Measurements from ENCODE around the gene OSBPL2.

OSBPL2 gene

GRCh38 chr20:62302341-62303061 is 64.2 kb downstream of the OSBPL2 start, which contains the start of gene ADRM1:
Gene ADRM1 (plus strand): TSS chr20:62302997. CDS start chr20:62303569, 572 bp downstream.
- Mint-ChIP-seq H3K36me3 (ENCODE audit: low read depth) (peaks cover 14% of the 10 kb centered on the region), H3K27ac (peak within 1 kb of the TSS; percentile 100), H3K4me1 (ENCODE audit: low read depth) (peaks cover 11% of the 10 kb centered on the region), H3K4me3 (peak within 1 kb of the TSS; percentile 98), H3K9me3 (no peaks in the 10 kb centered on the region), H3K27me3 (ENCODE audit: low read depth) (no peaks in the 10 kb centered on the region)
- peak; percentile 99 for DNase-seq (ENCODE audit: low spot score)

DNA sequence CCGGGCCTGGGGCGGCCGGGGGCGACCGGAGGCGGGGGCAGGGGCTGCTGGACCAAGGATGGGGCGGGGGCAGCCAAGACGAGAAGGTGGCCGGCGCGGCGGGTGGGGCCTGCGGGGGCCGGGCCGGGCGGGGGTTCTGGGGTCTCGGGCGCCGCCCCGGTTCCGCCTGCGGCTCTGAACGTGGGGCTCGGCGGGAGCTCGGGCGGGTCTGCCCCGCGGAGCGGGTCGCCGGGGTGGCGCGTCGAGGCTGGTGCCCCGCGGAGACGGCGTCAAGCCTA is 64.7 kb downstream of the OSBPL2 start:
- H3K27me3 Mint-ChIP-seq (ENCODE audit: low read depth) = no peaks in the 10 kb centered on the region
- H3K36me3 Mint-ChIP-seq (ENCODE audit: low read depth) = peaks cover 14% of the 10 kb centered on the region
- H3K9me3 Mint-ChIP-seq = no peaks in the 10 kb centered on the region
- DNase-seq (ENCODE audit: low spot score) = no peak
- H3K4me3 Mint-ChIP-seq = peak overlapping the region; percentile 98
- peak overlapping the region; percentile 100 for H3K27ac Mint-ChIP-seq
- H3K4me1 Mint-ChIP-seq (ENCODE audit: low read depth) = peaks cover 11% of the 10 kb centered on the region

GRCh38 chr20:62303340-62304226 is 65.3 kb downstream of the OSBPL2 start:
- H3K36me3 Mint-ChIP-seq (ENCODE audit: low read depth) = peaks cover 17% of the 10 kb centered on the region

DNA sequence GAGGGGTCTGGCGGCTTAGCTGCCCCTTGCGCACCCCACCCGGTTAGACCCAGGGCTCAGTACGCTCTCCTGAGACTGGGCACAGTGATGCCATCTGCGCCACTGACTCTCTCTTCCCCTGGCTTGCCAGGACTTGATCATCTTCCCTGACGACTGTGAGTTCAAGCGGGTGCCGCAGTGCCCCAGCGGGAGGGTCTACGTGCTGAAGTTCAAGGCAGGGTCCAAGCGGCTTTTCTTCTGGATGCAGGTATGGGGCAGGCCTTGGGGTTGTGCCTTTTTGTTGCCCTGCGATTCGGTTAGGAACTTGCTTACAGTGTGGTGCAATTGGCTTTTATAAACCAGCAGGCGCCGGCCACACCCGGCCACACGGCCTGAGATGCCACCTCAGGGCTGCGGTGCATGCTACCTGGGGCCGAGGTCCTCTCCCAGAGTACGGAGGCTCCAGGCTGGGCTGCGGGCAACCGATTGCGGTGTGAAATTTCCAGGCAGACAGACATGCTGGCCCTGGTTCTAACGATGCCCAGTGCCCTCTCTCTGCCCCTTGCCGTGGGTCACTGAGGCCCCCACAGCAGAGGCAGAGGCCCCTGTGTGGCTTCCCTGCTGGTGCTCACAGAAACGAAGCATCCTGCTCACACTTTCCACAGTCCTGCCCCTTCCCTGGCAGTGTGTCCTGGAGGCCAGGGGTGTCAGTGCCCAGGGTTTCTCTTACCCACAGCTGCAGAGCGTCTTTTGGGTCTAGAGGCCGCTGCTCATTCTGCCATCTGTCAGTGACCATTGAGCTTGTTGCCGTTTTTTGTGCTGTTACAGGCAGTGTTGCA is 66.2 kb downstream of the OSBPL2 start:
- Mint-ChIP-seq H3K4me3 (peak overlapping the region; percentile 93), H3K36me3 (ENCODE audit: low read depth) (peaks cover 20% of the 10 kb centered on the region), H3K4me1 (ENCODE audit: low read depth) (peaks cover 11% of the 10 kb centered on the region), H3K27ac (peak overlapping the region; percentile 85), H3K9me3 (no peaks in the 10 kb centered on the region), H3K27me3 (ENCODE audit: low read depth) (no peaks in the 10 kb centered on the region)
- no peak for DNase-seq (ENCODE audit: low spot score)

More at GRCh38 chr20:62303340-62304226, 65.3 kb downstream of the OSBPL2 start:
- DNase-seq (ENCODE audit: low spot score) = peak; percentile 17
- peak overlapping the region; percentile 93 for H3K4me3 Mint-ChIP-seq
- peak overlapping the region; percentile 85 for H3K27ac Mint-ChIP-seq
- H3K4me1 Mint-ChIP-seq (ENCODE audit: low read depth) = peaks cover 11% of the 10 kb centered on the region
- H3K9me3 Mint-ChIP-seq = no peaks in the 10 kb centered on the region
- H3K27me3 Mint-ChIP-seq (ENCODE audit: low read depth) = no peaks in the 10 kb centered on the region

DNA sequence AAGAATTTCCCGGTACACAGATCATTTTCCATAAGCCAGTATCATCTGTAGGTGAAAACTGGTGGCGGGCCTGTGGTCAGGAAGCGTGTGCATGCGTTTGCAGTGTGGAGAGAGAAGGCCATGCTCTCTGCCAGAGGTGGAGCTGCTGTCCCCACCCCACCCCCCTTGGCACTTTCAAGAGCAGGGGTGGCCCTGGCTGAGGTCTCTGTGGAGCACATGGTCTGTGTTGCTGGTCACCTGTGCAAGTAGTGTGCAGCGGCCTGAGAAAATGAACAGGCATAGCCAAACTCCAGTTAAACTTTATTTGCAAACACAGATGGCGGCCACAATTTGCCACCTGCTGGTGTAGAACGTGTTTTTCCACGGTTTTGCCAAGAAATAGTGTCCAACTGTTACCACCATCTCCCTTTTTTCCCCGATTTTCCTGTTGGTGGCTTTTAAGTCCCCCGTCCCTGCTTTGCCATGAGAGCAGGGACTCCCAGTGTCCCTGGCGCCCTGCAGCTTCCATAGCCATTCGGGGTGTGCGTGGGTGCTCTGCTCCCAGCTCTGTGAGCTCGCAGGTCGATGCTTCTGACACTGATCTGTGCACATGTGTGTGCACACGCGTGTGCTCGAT is 66.9 kb downstream of the OSBPL2 start:
- H3K4me3 Mint-ChIP-seq = peak overlapping the region; percentile 93
- H3K36me3 Mint-ChIP-seq (ENCODE audit: low read depth) = peaks cover 20% of the 10 kb centered on the region
- DNase-seq (ENCODE audit: low spot score) = no peak
- peaks cover 11% of the 10 kb centered on the region for H3K4me1 Mint-ChIP-seq (ENCODE audit: low read depth)
- H3K27ac Mint-ChIP-seq = no peak overlapping the region
- H3K27me3 Mint-ChIP-seq (ENCODE audit: low read depth) = no peaks in the 10 kb centered on the region
- H3K9me3 Mint-ChIP-seq = no peaks in the 10 kb centered on the region

GRCh38 chr20:62305765-62306413 is 67.6 kb downstream of the OSBPL2 start:
- Mint-ChIP-seq H3K4me3 (peak overlapping the region; percentile 54), H3K27ac (no peak overlapping the region), H3K4me1 (ENCODE audit: low read depth) (peaks cover 11% of the 10 kb centered on the region), H3K36me3 (ENCODE audit: low read depth) (peaks cover 20% of the 10 kb centered on the region), H3K27me3 (ENCODE audit: low read depth) (no peaks in the 10 kb centered on the region), H3K9me3 (no peaks in the 10 kb centered on the region)
- DNase-seq (ENCODE audit: low spot score) = no peak

- Mint-ChIP-seq H3K27me3 (ENCODE audit: low read depth) (no peaks in the 10 kb centered on the region), H3K4me1 (ENCODE audit: low read depth) (peaks cover 11% of the 10 kb centered on the region), H3K4me3 (no peak overlapping the region), H3K36me3 (ENCODE audit: low read depth) (peaks cover 20% of the 10 kb centered on the region), H3K27ac (no peak overlapping the region), H3K9me3 (no peaks in the 10 kb centered on the region)
- no peak for DNase-seq (ENCODE audit: low spot score)
These were observed 68.3 kb downstream of the OSBPL2 start for GRCh38 chr20:62306414-62307187.

DNA sequence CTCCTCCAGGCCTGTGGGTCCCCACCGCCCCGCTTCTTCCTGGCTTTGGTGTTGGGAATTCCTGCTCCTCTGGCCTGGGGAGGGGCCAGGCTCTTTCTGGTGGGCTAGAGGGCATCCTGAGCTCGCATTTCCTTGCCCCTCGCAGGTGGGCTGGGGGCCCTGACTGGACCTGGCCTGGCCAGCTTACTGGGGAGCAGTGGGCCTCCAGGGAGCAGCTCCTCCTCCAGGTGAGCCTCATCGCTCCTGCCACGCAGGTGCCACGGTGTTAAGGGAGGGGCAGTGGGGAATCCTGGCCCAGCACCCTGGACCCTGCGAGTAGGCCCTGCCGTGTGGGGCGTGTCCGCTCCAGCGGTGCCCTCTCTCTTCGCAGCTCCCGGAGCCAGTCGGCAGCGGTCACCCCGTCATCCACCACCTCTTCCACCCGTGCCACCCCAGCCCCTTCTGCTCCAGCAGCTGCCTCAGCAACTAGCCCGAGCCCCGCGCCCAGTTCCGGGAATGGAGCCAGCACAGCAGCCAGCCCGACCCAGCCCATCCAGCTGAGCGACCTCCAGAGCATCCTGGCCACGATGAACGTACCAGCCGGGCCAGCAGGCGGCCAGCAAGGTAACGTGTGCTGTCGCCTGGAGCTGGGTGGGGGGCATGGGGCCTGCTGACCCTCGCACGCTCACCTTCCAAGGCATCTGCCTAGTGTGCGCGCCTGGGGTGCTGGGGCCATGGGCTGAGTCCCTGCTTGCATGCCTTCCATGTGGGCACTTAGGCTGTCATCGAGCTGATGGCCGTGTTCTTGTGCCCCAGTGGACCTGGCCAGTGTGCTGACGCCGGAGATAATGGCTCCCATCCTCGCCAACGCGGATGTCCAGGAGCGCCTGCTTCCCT is 69.1 kb downstream of the OSBPL2 start:
- Mint-ChIP-seq H3K9me3 (no peaks in the 10 kb centered on the region), H3K27ac (no peak overlapping the region), H3K4me3 (no peak overlapping the region), H3K36me3 (ENCODE audit: low read depth) (peaks cover 19% of the 10 kb centered on the region), H3K27me3 (ENCODE audit: low read depth) (no peaks in the 10 kb centered on the region), H3K4me1 (ENCODE audit: low read depth) (peaks cover 7% of the 10 kb centered on the region)
- DNase-seq (ENCODE audit: low spot score) = no peak

GRCh38 chr20:62308102-62308822 is 69.9 kb downstream of the OSBPL2 start:
- H3K9me3 Mint-ChIP-seq = no peaks in the 10 kb centered on the region
- H3K36me3 Mint-ChIP-seq (ENCODE audit: low read depth) = peaks cover 19% of the 10 kb centered on the region
- H3K4me3 Mint-ChIP-seq = no peak overlapping the region
- H3K4me1 Mint-ChIP-seq (ENCODE audit: low read depth) = peaks cover 7% of the 10 kb centered on the region
- no peak for DNase-seq (ENCODE audit: low spot score)
- H3K27me3 Mint-ChIP-seq (ENCODE audit: low read depth) = no peaks in the 10 kb centered on the region
- no peak overlapping the region for H3K27ac Mint-ChIP-seq

GRCh38 chr20:62309198-62309944 is 71.0 kb downstream of the OSBPL2 start:
- no peak overlapping the region for H3K27ac Mint-ChIP-seq
- H3K9me3 Mint-ChIP-seq = no peaks in the 10 kb centered on the region
- H3K4me1 Mint-ChIP-seq (ENCODE audit: low read depth) = peaks cover 3% of the 10 kb centered on the region
- no peak overlapping the region for H3K4me3 Mint-ChIP-seq
- DNase-seq (ENCODE audit: low spot score) = no peak
- H3K27me3 Mint-ChIP-seq (ENCODE audit: low read depth) = no peaks in the 10 kb centered on the region
- peaks cover 13% of the 10 kb centered on the region for H3K36me3 Mint-ChIP-seq (ENCODE audit: low read depth)
